ENCODE results near the gene LRP1.

Gene LRP1

GRCh38 chr12:57182918-57183575 is 54.8 kb downstream of the LRP1 start:
- no peak for DNase-seq (ENCODE audit: extremely low read depth, low read depth)
- TF ChIP-seq CTCF (IDR thresholded peaks at IDR 0.05; ENCODE audit: low read depth, low read length): peak; percentile 77

- no peak for TF ChIP-seq CTCF (IDR thresholded peaks at IDR 0.05; ENCODE audit: low read depth, low read length)
- DNase-seq (ENCODE audit: extremely low read depth, low read depth): no peak
Measured at GRCh38 chr12:57183939-57184725, 55.8 kb downstream of the LRP1 start.

- no peak for TF ChIP-seq CTCF (IDR thresholded peaks at IDR 0.05; ENCODE audit: low read depth, low read length)
Measured at GRCh38 chr12:57185403-57185802, 57.1 kb downstream of the LRP1 start.

GRCh38 chr12:57185906-57186508 is 57.7 kb downstream of the LRP1 start:
- TF ChIP-seq CTCF (IDR thresholded peaks at IDR 0.05; ENCODE audit: low read depth, low read length): no peak
- no peak for DNase-seq (ENCODE audit: extremely low read depth, low read depth)

More at GRCh38 chr12:57185403-57185802, 57.1 kb downstream of the LRP1 start:
- DNase-seq (ENCODE audit: extremely low read depth, low read depth): no peak

GRCh38 chr12:57187222-57188089 is 59.2 kb downstream of the LRP1 start:
- TF ChIP-seq CTCF (IDR thresholded peaks at IDR 0.05; ENCODE audit: low read depth, low read length): no peak
- DNase-seq (ENCODE audit: extremely low read depth, low read depth): no peak

GRCh38 chr12:57188090-57188425 is 59.8 kb downstream of the LRP1 start:
- no peak for TF ChIP-seq CTCF (IDR thresholded peaks at IDR 0.05; ENCODE audit: low read depth, low read length)
- DNase-seq (ENCODE audit: extremely low read depth, low read depth): no peak

Data from AG09319 (cell line).